Right lung (tissue), 5 donors: ENCODE data around the gene MROH9. TPM values are rescaled to one million over a fixed set of nuclear protein-coding genes. Genes with fewer than 3 reads are reported as not detected.

Source experiments
- DNase-seq, 2 donors: peaks; one replicate each; pipeline ENCODE4 v3.0.0-alpha.2; 2013
- polyA plus RNA-seq, 5 donors: library from polyadenylated mRNA; unstranded; fragments of 120-200 nt; gene quantifications; one replicate each; pipeline versions ENCODE4 v1.2.1 to v1.2.3, GENCODE V29; 2013; ENCODE audit warnings: inconsistent platforms in 1 of 5, low replicate concordance in 1 of 5; ENCODE audit not compliant: insufficient read length in 5 of 5, insufficient read depth in 1 of 5

The MROH9 gene
- polyA plus RNA-seq, 5 donors: 0.40 to 1.8 (median 1.2) TPM

GRCh38 chr1:170964506-170964905 lies 29.2 kb downstream of the MROH9 start:
- DNase-seq: no peak

GRCh38 chr1:170967042-170967910 lies 31.9 kb downstream of the MROH9 start:
- DNase-seq: peak; percentile 33 to 36

GRCh38 chr1:170970256-170970655 lies 34.9 kb downstream of the MROH9 start:
- no peak for DNase-seq

GRCh38 chr1:170978371-170978910 lies 43.1 kb downstream of the MROH9 start:
- DNase-seq: no peak

- no peak for DNase-seq
Measured at GRCh38 chr1:170985406-170985805, 50.1 kb downstream of the MROH9 start.

- no peak for DNase-seq
Measured at GRCh38 chr1:170986901-170987300, 51.6 kb downstream of the MROH9 start.

GRCh38 chr1:170987424-170987823 lies 52.1 kb downstream of the MROH9 start:
- DNase-seq: no peak

- DNase-seq: no peak
Measured at GRCh38 chr1:170993151-170993550, 57.8 kb downstream of the MROH9 start.

- no peak for DNase-seq
Measured at GRCh38 chr1:170993717-170994116, 58.4 kb downstream of the MROH9 start.

GRCh38 chr1:171014880-171015279 lies 79.5 kb downstream of the MROH9 start:
- no peak for DNase-seq

GRCh38 chr1:171017426-171017825 lies 82.1 kb downstream of the MROH9 start:
- no peak for DNase-seq

- no peak for DNase-seq
Measured at GRCh38 chr1:171019971-171020370, 84.6 kb downstream of the MROH9 start.

GRCh38 chr1:171032822-171033702 lies 97.7 kb downstream of the MROH9 start:
- DNase-seq: no peak

GRCh38 chr1:171037626-171038025 lies 102.3 kb downstream of the MROH9 start:
- no peak for DNase-seq

GRCh38 chr1:171038284-171038683 lies 103.0 kb downstream of the MROH9 start:
- no peak for DNase-seq

- DNase-seq: no peak
Measured at GRCh38 chr1:171048014-171048413, 112.7 kb downstream of the MROH9 start.

GRCh38 chr1:171052977-171053376 lies 117.6 kb downstream of the MROH9 start:
- no peak for DNase-seq

GRCh38 chr1:171055966-171056643 lies 120.8 kb downstream of the MROH9 start:
- no peak for DNase-seq

- no peak for DNase-seq
Measured at GRCh38 chr1:171061425-171062143, 126.2 kb downstream of the MROH9 start.

GRCh38 chr1:171062902-171063301 lies 127.6 kb downstream of the MROH9 start:
- no peak for DNase-seq

GRCh38 chr1:171075041-171075440 lies 139.7 kb downstream of the MROH9 start:
- DNase-seq: no peak
